Measurements from ENCODE around the gene BMP3. TPM values are rescaled to one million over a fixed set of nuclear protein-coding genes. Genes with fewer than 3 reads are reported as not detected.

BMP3 gene
- total RNA-seq, 1 donor from 2014 or later, result not detected

GRCh38 chr4:81039351-81039972 lies 9.0 kb downstream of the BMP3 start:
- no peak for ATAC-seq
- intact Hi-C loops (cut with DNase I), result no loop called here
- no peak for DNase-seq (ENCODE audit: missing footprints)

GRCh38 chr4:81040012-81040659 lies 9.6 kb downstream of the BMP3 start:
- intact Hi-C loops (cut with DNase I), result loop anchor here (5.0 kb wide), 1 partner anchor 673 kb away; no protein-coding TSS in a partner anchor
- DNase-seq (ENCODE audit: missing footprints) (no peak), ATAC-seq (no peak)

DNA sequence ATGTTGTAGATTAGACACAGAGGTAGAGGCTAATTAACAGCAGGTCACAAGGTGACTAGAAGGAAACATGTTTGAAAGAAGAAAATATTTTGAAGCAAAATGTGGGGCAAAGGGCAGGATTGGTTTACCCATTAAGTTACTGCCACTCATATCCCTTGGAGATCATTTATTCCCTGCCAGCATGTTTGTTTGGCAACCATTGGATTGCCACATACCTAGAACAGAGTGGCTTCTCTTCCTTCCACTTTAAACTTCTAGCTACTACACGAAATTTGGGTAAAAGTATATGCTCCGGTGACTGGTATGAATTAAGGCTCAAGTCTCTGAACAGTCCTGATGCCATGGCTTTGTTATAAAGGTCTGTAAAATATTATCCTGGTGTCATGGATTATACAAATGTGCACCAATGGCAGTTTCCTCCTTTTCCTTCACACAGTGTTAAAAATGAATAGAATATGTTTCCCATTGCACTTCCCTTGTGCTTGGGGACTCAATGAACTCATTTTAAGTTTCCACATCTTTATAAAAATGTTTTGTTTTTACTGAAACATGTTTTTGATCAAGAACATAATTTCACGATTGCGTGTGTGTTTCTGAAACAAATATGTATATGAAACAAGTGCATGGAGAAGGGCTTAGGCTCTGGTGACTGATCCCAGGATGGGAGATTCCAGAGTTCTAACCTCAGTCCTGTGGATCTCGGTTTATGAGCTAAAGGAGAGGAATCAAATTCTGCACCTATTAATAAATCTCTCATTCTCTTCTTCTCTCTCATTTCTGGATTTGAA lies 12.3 kb downstream of the BMP3 start:
- intact Hi-C loops (cut with DNase I), result loop anchor here (5.0 kb wide), 1 partner anchor 675 kb away; no protein-coding TSS in a partner anchor
- DNase-seq (ENCODE audit: missing footprints) (no peak), ATAC-seq (no peak)

- ATAC-seq, result peak; percentile 93
- intact Hi-C loops (cut with DNase I), result no loop called here
- no peak for DNase-seq (ENCODE audit: missing footprints)
These were observed 18.8 kb downstream of the BMP3 start for GRCh38 chr4:81049330-81049729.

- intact Hi-C loops (cut with DNase I), result loop anchor here (5.0 kb wide), 1 partner anchor 688 kb away; no protein-coding TSS in a partner anchor
- DNase-seq (ENCODE audit: missing footprints), result no peak
- ATAC-seq, result no peak
These were observed 19.4 kb downstream of the BMP3 start for GRCh38 chr4:81049907-81050306.

- ATAC-seq, result no peak
- intact Hi-C loops (cut with DNase I), result loop anchor here (5.0 kb wide), 1 partner anchor 690 kb away; no protein-coding TSS in a partner anchor
- no peak for DNase-seq (ENCODE audit: missing footprints)
These were observed 21.9 kb downstream of the BMP3 start for GRCh38 chr4:81052119-81053068.

- intact Hi-C loops (cut with DNase I), result no loop called here
- DNase-seq (ENCODE audit: missing footprints) (no peak), ATAC-seq (no peak)
These were observed 28.1 kb downstream of the BMP3 start for GRCh38 chr4:81058621-81059020.

- DNase-seq (ENCODE audit: missing footprints), result no peak
- intact Hi-C loops (cut with DNase I), result no loop called here
- no peak for ATAC-seq
These were observed 30.3 kb downstream of the BMP3 start for GRCh38 chr4:81060587-81061343.

DNA sequence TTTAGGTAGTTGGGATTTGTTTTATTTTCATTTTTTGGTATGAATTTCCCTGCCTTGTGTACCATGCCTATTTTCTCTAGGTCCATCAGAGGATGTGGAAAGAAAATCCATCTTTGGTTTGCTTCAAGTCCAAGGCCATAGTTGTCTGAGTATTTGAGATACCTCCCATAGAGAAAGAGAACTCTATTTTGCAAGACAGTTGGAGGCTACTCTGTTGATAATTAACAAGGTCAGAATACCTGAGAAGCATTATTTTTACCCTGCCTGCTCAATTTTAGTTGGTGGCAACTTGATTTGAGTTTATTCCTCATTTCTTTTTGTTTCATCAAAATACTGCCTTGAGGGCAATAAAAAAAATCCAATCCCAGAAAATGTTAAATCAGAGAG lies 30.8 kb downstream of the BMP3 start:
- intact Hi-C loops (cut with DNase I), result no loop called here
- no peak for ATAC-seq
- no peak for DNase-seq (ENCODE audit: missing footprints)

GRCh38 chr4:81062001-81062400 lies 31.5 kb downstream of the BMP3 start:
- intact Hi-C loops (cut with DNase I), result no loop called here
- ATAC-seq, result no peak
- no peak for DNase-seq (ENCODE audit: missing footprints)

- ATAC-seq (no peak), DNase-seq (ENCODE audit: missing footprints) (no peak)
- intact Hi-C loops (cut with DNase I), result no loop called here
These were observed 34.9 kb downstream of the BMP3 start for GRCh38 chr4:81065446-81065845.

GRCh38 chr4:81069706-81070331 lies 39.3 kb downstream of the BMP3 start:
- ATAC-seq (peak; percentile 65), DNase-seq (ENCODE audit: missing footprints) (no peak)
- intact Hi-C loops (cut with DNase I), result loop anchor here (2.0 kb wide), 1 partner anchor 281 kb away; no protein-coding TSS in a partner anchor

DNA sequence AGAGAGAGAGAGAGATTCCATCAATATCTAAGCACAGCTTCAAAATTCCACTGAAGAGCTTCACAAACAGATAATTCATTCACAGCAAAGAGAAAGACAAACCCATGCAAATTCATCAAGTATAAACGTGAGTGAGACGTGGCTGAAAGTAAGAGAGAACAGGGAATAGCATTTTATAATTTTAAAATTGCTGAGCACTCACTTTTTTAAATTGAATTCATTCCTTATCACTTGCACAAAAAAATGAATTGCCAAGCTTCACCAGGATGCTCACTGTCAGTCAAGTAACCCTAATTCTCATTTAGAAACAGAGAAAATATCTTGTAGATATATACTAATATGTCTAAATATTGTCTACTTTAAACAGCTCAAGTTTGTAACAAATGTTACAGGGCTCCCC lies 40.5 kb downstream of the BMP3 start:
- DNase-seq (ENCODE audit: missing footprints), result no peak
- ATAC-seq, result no peak
- intact Hi-C loops (cut with DNase I), result loop anchor here (2.0 kb wide), 1 partner anchor 280 kb away; no protein-coding TSS in a partner anchor

DNA sequence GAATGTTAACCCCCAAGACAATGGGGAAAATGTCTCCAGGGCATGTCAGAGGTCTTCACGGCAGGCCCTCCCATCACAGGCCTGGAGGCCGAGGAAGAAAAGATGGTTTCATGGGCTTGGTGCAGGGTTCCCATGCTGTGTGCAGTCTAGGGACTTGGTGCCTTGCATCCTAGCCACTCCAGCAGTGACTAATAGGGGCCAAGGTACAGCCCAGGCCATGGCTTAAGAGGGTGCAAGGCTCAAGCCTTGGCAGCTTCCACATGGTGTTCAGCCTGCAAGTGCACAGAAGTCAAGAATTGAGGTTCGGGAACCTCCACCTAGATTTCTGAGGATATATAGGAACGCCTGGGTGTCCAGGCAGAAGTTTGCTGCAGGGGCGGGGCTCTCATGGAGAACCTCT lies 50.6 kb downstream of the BMP3 start:
- ATAC-seq (no peak), DNase-seq (ENCODE audit: missing footprints) (no peak)
- intact Hi-C loops (cut with DNase I), result no loop called here

- ATAC-seq (no peak), DNase-seq (ENCODE audit: missing footprints) (no peak)
- intact Hi-C loops (cut with DNase I), result no loop called here
These were observed 53.5 kb downstream of the BMP3 start for GRCh38 chr4:81084029-81084428.

- ATAC-seq, result no peak
- no peak for DNase-seq (ENCODE audit: missing footprints)
- intact Hi-C loops (cut with DNase I), result no loop called here
These were observed 54.1 kb downstream of the BMP3 start for GRCh38 chr4:81084634-81085033.

DNA sequence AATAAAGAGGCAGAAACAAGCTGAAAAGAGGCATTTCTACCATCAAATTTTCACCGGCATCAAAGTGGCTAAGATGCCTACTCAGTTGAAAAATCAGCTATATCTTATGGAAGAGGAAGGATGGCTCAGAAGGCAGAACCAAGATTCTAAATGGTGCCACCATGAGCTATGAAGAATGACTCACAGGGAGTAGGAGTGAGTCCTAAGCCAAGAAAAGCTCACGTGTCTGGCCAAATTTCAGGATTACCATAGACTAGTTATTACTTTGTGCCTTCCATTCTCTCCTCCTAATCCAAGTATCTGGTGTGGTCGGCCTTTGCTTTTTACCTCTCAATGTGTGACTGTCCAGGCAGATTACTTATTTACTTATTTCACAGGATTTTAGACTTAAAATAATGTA lies 54.8 kb downstream of the BMP3 start:
- no peak for ATAC-seq
- DNase-seq (ENCODE audit: missing footprints), result no peak
- intact Hi-C loops (cut with DNase I), result no loop called here

GRCh38 chr4:81085979-81086378 lies 55.5 kb downstream of the BMP3 start:
- ATAC-seq (no peak), DNase-seq (ENCODE audit: missing footprints) (no peak)
- intact Hi-C loops (cut with DNase I), result no loop called here

All from Right ventricle myocardium inferior (tissue), 1 donor.